NT2/D1 (cell line): Measurements from ENCODE around the gene ACAP2.

ENCODE experiments used
- DNase-seq: peaks from one replicate; pipeline ENCODE4 v3.0.0-alpha.2; 2011; ENCODE audit warnings: low read depth, low spot score
- H3K27me3 ChIP-seq: 2 replicates; pipeline ENCODE4 v1.6.0; 2011; ENCODE audit warnings: mild to moderate bottlenecking; ENCODE audit not compliant: insufficient read length, insufficient read depth
- H3K36me3 ChIP-seq: 2 replicates; pipeline ENCODE4 v1.6.1; 2011; ENCODE audit warnings: mild to moderate bottlenecking, low read length, mixed read lengths; ENCODE audit not compliant: insufficient read depth, insufficient read length
- H3K4me1 ChIP-seq: 2 replicates; pipeline ENCODE4 v1.5.1; 2011; ENCODE audit not compliant: insufficient read depth, insufficient read length
- H3K4me3 ChIP-seq: 2 replicates; pipeline ENCODE4 v1.5.1; 2011; ENCODE audit warnings: low read depth; ENCODE audit not compliant: insufficient read length
- H3K9ac ChIP-seq: 2 replicates; pipeline ENCODE4 v1.6.0; 2011; ENCODE audit warnings: low read depth; ENCODE audit not compliant: insufficient read length
- H3K9me3 ChIP-seq: 2 replicates; pipeline ENCODE4 v1.5.1; 2011; ENCODE audit warnings: mild to moderate bottlenecking, low read length; ENCODE audit not compliant: insufficient read depth
- SUZ12 ChIP-seq: IDR thresholded peaks from 2 replicates; pipeline ENCODE4 v1.6.1; 2011; ENCODE audit not compliant: insufficient read length, insufficient read depth; ENCODE audit errors: extremely low read depth
- YY1 ChIP-seq: IDR thresholded peaks from 2 replicates; pipeline ENCODE4 v1.6.1; 2011; ENCODE audit not compliant: insufficient read length, insufficient read depth
- ZNF274 ChIP-seq: IDR thresholded peaks from 2 replicates; pipeline ENCODE4 v1.6.1; 2011; ENCODE audit warnings: mild to moderate bottlenecking, low read depth, low read length

Gene ACAP2

GRCh38 chr3:195270079-195270816, 172.6 kb downstream of the ACAP2 start:
- DNase-seq = peak; percentile 52
- peaks cover 11% of the 10 kb centered on the region for H3K4me1 ChIP-seq
- no peaks in the 10 kb centered on the region for H3K9me3 ChIP-seq
- TF ChIP-seq ZNF274 (no peak), YY1 (no peak), SUZ12 (no peak)
- no peaks in the 10 kb centered on the region for H3K27me3 ChIP-seq
- peaks cover 38% of the 10 kb centered on the region for H3K36me3 ChIP-seq
- peak overlapping the region; percentile 88 for H3K4me3 ChIP-seq
- H3K9ac ChIP-seq = peak overlapping the region; percentile 94

GRCh38 chr3:195269375-195270078, 173.3 kb downstream of the ACAP2 start:
- no peaks in the 10 kb centered on the region for H3K9me3 ChIP-seq
- no peak for DNase-seq
- H3K4me1 ChIP-seq = peaks cover 11% of the 10 kb centered on the region
- peak overlapping the region; percentile 88 for H3K4me3 ChIP-seq
- no peaks in the 10 kb centered on the region for H3K27me3 ChIP-seq
- peak overlapping the region; percentile 94 for H3K9ac ChIP-seq
- H3K36me3 ChIP-seq = peaks cover 38% of the 10 kb centered on the region
- no peak for TF ChIP-seq ZNF274
- no peak for TF ChIP-seq SUZ12
- TF ChIP-seq YY1 = no peak

- peaks cover 11% of the 10 kb centered on the region for H3K4me1 ChIP-seq
- H3K27me3 ChIP-seq = no peaks in the 10 kb centered on the region
- H3K36me3 ChIP-seq = peaks cover 44% of the 10 kb centered on the region
- no peaks in the 10 kb centered on the region for H3K9me3 ChIP-seq
- no peak overlapping the region for H3K4me3 ChIP-seq
- DNase-seq = no peak
- TF ChIP-seq YY1 (no peak), ZNF274 (no peak), SUZ12 (no peak)
- H3K9ac ChIP-seq = no peak overlapping the region
These were observed 174.1 kb downstream of the ACAP2 start for GRCh38 chr3:195268576-195269309.

GRCh38 chr3:195267096-195267495, 175.7 kb downstream of the ACAP2 start:
- H3K27me3 ChIP-seq = no peaks in the 10 kb centered on the region
- DNase-seq = no peak
- no peaks in the 10 kb centered on the region for H3K9me3 ChIP-seq
- H3K4me1 ChIP-seq = peaks cover 11% of the 10 kb centered on the region
- H3K4me3 ChIP-seq = no peak overlapping the region
- H3K36me3 ChIP-seq = peaks cover 56% of the 10 kb centered on the region
- no peak for TF ChIP-seq ZNF274
- no peak for TF ChIP-seq YY1
- TF ChIP-seq SUZ12 = no peak
- no peak overlapping the region for H3K9ac ChIP-seq

- no peaks in the 10 kb centered on the region for H3K27me3 ChIP-seq
- H3K4me3 ChIP-seq = no peak overlapping the region
- peaks cover 11% of the 10 kb centered on the region for H3K4me1 ChIP-seq
- no peaks in the 10 kb centered on the region for H3K9me3 ChIP-seq
- TF ChIP-seq YY1 (no peak), ZNF274 (no peak), SUZ12 (no peak)
- no peak for DNase-seq
- H3K9ac ChIP-seq = no peak overlapping the region
- peaks cover 57% of the 10 kb centered on the region for H3K36me3 ChIP-seq
These were observed 176.4 kb downstream of the ACAP2 start for GRCh38 chr3:195266428-195266827.

- no peak for DNase-seq
- no peak for TF ChIP-seq YY1
- no peak for TF ChIP-seq ZNF274
- TF ChIP-seq SUZ12 = no peak
- Histone ChIP-seq H3K36me3 (peaks cover 57% of the 10 kb centered on the region), H3K4me3 (no peak overlapping the region), H3K4me1 (peaks cover 14% of the 10 kb centered on the region), H3K27me3 (no peaks in the 10 kb centered on the region), H3K9ac (no peak overlapping the region), H3K9me3 (no peaks in the 10 kb centered on the region)
These were observed 177.3 kb downstream of the ACAP2 start for GRCh38 chr3:195265363-195265976.
